Stimulated activated CD4-positive, alpha-beta T cell treated with anti-CD3 and anti-CD28 coated beads, Interleukin-1b, Interleukin-23, amount 100 ng/mL, for 24 hours (primary cell): ENCODE results near the gene VPS16.

Source experiments
- DNase-seq, 4 experiments: peaks; one replicate each; pipeline ENCODE4 v3.0.0-alpha.2; 2020; ENCODE audit warnings: low read depth in 4 of 4, low spot score in 1 of 4

The VPS16 gene

DNA sequence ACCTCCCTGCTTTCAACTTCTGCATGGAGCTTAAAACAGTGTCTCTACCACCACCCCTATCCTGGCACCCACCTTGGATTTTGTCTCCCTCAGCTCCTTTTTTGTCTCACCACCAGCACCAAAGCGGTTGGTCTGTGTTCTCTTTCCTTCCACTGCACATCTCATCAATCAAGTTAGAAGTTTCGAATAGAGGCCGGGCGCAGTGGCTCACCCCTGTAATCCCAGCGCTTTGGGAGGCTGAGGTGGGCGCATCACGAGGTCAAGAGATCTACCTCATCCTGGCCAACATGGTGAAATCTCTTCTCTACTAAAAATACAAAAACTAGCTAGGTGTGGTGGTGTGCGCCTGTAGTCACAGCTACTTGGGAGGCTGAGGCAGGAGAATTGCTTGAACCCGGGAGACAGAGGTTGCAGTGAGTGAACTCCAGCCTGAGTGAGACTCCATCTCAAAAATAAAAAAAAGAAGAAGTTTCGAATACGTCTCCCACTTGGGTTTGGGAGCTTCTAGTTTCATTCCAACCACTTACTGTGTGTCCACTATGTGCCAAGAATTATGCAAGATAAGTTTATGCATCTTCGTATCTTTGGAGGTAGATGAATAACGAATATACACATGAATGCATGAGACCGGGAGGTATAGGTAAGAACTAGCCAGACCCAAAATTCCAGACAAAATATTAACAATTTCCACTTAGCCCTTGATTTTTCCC lies 6.0 kb upstream of the VPS16 start:
- no peak for DNase-seq

GRCh38 chr20:2835331-2835796 lies 5.2 kb upstream of the VPS16 start:
- no peak for DNase-seq

DNA sequence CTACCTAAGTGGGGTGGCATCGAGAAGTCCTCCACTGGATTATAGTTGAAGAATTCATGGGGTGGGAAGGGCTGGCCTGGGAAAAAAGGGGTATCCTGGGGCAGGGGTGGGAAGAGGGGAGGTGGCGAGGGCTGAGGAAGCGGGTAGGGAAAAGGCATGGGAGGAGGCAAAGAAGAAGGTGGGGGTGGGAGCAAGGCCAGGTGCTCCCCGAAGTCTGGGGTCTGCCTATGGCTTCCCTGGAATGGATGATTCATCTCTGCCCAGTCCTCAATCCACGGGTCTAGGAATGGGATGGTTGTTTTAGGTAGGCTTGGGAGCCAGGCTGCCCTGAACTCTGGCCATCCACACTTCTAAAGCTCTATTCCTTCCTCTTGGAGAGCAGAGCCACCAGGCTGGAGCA lies 4.5 kb upstream of the VPS16 start:
- DNase-seq = no peak

- DNase-seq = no peak
Measured at GRCh38 chr20:2837221-2837960, 3.2 kb upstream of the VPS16 start.

- no peak for DNase-seq
Measured at GRCh38 chr20:2838170-2838797, 2.3 kb upstream of the VPS16 start.

DNA sequence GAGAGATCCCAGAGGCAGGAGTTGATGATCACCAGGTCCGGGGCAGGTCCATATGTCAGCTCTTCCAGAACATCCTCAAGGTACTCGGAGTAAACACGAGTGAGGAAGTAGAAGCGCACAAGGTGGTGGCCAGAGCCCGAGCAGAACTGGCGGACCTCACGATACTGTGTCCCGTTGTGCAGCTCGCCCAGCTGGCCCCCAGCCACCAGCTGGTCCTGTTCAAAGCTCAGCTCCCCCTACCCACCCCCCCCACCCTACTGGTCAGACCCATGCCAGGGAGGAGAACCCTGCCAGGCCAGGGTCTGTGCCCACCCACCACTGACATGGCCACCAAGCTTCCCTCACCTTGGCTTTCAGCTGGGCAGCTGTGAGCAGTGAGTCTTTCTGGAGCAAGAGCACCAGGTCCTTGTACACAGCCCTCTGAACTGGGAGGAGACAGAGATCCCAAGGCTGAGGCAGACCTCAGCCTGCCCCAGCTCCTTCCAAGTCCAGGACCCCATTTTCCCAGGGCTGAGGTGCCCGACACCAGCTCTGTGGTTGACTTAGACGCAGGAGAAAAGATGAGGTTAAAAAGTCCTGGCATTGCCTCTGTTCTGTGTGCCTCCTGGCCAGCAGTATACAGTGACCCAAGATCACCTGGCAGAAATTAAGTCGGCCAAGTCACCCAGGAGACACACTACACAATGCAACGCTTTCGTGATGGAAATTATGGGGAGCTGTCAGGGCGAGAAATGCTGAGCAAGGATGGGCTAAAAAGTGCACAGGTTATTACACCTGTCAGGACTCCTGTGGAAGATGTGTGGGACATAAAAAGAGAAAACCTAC lies 1.5 kb upstream of the VPS16 start:
- DNase-seq = no peak

GRCh38 chr20:2839732-2840137 lies 810 bp upstream of the VPS16 start:
- DNase-seq = no peak

- DNase-seq = peak in 1 of 4 experiments; percentile 26
Measured at GRCh38 chr20:2840967-2841531, 504 bp downstream of the VPS16 start.

DNA sequence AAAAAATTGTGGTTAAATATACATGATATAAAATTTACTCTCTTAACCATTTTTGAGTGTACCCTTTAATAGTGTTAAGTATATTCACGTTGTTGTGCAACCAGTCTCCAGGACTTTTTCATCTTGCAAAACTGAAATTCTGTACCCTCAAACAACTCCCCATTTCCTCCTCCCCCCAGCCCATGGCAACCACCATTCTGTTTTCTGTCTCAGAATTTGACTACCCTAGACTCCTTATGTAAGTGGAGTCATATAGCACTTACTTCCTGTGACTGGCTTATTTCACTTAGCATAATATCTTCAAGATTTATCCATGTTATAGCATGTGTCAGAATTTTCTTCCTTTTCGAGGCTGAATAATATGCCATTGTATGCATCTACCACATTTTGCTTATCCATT lies 5.1 kb downstream of the VPS16 start:
- DNase-seq = no peak

GRCh38 chr20:2846698-2847097 lies 6.2 kb downstream of the VPS16 start:
- no peak for DNase-seq

- no peak for DNase-seq
Measured at GRCh38 chr20:2847802-2848201, 7.3 kb downstream of the VPS16 start.

GRCh38 chr20:2849529-2849928 lies 9.0 kb downstream of the VPS16 start:
- DNase-seq = no peak

- no peak for DNase-seq
Measured at GRCh38 chr20:2851086-2851485, 10.5 kb downstream of the VPS16 start.

DNA sequence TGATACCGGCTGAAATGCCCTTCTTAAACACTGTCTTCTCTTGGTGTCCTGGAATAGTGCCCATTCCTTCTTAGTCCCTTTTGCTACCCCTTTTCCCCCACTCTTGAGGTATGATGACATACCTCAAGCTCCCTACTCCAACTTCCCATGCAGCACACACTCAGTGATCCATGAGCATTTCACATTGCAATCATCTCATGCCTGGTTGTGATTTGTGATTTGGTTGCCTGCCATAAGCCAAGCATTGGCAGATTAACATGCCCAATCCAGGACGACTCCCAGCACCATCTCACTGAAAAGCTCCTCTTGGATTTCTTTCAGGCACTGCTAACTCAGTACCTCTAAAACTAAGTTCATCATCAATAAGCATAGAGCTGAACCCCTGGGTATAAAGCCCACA lies 18.0 kb downstream of the VPS16 start:
- DNase-seq = no peak

GRCh38 chr20:2859330-2860121 lies 19.0 kb downstream of the VPS16 start:
- DNase-seq = no peak

- DNase-seq = no peak
Measured at GRCh38 chr20:2864626-2865025, 24.1 kb downstream of the VPS16 start.

DNA sequence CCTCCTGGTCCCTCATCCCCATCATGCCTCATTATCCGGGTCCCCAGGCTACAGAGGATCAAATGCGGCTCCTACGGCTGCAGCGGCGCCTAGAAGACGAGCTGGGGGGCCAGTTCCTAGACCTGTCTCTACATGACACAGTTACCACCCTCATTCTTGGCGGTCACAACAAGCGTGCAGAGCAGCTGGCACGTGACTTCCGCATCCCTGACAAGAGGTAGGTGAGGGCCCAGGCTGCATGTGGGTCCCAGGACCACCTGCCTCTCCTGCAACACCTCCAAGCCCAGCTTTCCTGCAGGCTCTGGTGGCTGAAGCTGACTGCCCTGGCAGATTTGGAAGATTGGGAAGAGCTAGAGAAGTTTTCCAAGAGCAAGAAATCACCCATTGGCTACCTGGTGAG lies 24.6 kb downstream of the VPS16 start:
- no peak for DNase-seq

DNA sequence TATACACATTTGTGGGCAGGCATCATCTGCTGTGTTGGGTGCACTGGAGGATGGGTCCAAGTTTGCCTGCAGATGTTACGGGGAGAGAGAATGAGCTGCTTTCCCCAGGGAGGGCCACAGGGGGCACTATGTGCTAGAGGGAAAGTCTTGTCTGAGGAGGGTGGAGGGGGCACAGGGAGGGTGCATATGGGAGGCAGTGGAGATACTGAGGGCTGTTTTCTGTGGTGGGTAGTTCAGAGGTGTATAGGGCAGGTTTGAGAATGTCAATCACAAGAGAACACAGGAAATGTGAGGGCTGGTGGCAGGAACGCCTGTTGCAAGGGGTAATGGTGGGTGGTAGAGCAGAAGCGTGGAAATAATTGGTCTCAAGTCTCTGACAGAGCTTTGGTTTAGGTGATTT lies 25.1 kb downstream of the VPS16 start:
- peak in 1 of 4 experiments; percentile 44 for DNase-seq

- no peak for DNase-seq
Measured at GRCh38 chr20:2866236-2866635, 25.7 kb downstream of the VPS16 start.
